HG02840 (cell line): ENCODE results near the gene CCDC40.
"Not testable (repeated sequence)": the region's sequence is repeated elsewhere in the genome, so short reads cannot be mapped to it uniquely, and the experiment has no call there.

ENCODE experiments used
- ATAC-seq: cut with Tn5 transposase; IDR thresholded peaks from one replicate; pipeline ENCODE4 v1.9.1; 2021; ENCODE audit warnings: mild to moderate bottlenecking, moderate library complexity, moderate number of reproducible peaks; ENCODE audit not compliant: unreplicated experiment, low FRiP score

The CCDC40 gene

DNA sequence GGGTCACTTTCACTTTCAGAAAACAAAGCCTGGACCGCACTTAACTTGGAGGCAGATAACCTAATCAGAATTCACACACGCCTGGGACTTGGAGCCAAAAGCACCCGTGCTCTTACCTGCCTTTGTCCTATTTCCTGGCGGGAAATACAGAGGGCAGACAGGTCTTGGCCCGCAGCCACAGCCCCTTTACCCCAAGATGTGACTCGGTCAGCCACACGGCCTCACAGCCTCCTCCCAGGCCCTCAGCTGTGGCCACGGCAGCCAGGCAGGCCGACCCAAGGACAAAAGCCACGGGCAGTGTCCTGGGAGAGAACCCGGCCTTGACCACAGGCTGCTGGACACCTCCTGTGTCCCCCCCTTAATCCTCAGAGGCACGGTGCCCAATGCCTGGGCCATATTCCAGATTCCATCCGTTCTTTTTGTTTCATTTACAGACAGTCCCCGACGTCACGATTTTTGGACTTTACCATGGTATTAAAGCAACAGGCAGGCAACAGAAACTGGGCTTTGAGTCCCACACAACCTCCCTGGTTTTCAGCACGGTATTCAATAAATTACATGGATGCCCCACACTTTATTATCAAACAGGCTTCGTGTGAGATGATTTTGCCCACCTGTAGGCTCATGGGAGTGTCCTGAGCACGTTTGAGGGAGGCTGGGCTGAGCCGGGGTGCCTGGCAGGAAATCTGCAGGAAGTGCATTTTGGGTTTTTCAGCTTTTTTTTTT, 34.8 kb downstream of the CCDC40 start:
- ATAC-seq = no peak

GRCh38 chr17:80072410-80072809, 36.0 kb downstream of the CCDC40 start:
- ATAC-seq = no peak

DNA sequence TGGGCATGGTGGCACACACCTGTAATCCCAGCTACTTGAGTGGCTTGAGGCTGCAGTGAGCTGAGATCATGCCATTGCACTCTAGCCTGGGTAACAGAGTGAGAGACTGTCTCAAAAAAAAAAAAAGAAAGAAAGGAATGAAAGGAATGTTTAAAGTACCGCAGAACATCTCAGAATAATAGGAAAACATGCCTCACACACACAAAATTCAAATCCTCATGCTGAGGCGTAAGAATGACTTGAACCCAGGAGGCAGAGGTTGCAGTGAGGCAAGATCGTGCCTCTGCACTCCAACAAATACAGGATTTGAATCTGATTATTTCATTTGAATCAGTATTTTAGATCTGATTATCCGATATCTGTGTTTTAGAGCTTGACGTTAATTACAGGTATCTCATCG, 43.6 kb downstream of the CCDC40 start:
- ATAC-seq = no peak

DNA sequence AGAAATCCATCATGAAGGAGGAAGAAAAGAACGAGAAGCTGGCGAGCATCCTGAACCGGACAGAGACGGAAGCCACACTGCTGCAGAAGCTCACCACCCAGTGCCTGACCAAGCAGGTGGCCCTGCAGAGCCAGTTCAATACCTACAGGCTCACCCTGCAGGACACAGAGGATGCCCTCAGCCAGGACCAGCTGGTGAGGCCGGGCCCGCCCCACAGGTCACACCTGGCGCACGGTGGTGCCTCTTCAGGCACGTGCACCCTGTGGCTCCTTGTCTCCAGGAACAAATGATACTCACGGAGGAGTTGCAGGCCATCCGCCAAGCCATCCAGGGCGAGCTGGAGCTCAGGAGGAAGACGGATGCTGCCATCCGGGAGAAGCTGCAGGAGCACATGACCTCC, 45.2 kb downstream of the CCDC40 start:
- ATAC-seq = no peak

DNA sequence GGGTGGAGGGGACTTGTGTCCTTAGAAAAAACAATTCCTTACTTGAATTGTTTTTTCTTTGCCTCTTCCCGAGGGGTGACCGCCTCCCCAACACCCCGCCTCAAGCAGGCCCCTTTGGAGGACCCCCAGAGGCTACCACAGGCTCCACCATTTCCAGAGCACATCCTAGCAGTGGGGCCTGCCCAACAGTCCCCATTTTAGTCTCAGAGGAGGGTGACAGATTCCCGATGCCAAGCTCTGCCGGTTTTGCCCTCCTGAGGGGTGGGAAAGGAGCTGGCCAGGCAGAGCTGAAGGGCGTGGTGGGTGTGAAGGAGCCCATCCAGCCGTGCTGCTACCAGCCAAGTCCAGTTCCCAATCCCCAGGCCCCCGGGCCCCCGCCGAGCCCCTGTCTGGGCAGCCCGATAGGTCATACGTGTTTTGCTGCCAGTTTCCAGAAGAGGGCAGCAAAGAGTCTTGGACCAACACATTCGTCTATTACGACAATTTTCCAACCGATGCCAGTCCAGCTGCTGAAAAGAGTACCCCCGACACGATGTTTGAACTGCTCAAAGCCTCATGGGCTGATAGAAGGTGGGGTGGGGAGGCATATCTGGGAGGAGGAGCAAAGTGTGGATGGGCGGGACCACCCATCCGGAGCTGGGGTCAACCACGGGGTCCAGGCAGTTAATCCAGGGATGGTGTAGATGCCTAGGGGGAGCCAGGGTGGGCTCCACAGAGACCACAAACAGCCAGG, 46.1 kb downstream of the CCDC40 start:
- no peak for ATAC-seq

- ATAC-seq = no peak
Measured at GRCh38 chr17:80083136-80083661, 46.8 kb downstream of the CCDC40 start.

DNA sequence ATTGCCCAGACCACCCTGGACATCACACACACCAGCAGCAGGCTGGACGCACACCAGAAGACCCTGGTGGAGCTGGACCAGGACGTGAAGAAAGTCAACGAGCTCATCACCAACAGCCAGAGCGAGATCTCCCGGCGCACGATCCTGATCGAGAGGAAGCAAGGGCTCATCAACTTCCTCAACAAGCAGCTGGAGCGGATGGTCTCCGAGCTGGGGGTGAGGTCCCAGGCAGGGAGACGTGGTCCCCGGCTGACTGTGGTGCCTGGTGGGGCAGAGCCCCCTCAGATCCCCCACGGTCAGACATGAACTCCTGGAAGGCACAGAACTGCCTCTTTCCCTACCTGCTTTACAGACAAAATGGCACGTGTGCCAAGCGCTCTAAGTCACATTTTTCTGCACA, 48.3 kb downstream of the CCDC40 start:
- ATAC-seq = no peak

- ATAC-seq = no peak
Measured at GRCh38 chr17:80086081-80086480, 49.6 kb downstream of the CCDC40 start.

DNA sequence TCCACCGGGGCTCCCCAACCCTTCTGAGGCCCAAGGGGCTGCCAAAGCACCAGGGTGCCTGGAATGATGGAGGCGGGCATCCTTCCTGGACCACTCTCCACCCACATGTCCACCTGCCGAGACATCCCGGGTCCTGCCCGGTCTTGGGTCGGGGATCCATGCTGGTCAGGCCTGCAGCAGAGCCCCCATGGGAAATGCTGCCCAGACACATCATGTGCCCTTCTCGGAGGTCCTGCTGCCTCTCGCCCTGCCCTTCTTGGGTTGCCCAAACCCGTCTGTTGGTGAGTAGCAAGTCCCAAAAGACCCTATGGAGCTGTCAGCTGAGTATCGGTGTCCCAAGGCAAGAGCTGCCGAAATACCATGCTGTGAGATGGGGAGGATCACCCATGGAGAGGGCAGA, 50.2 kb downstream of the CCDC40 start:
- no peak for ATAC-seq

DNA sequence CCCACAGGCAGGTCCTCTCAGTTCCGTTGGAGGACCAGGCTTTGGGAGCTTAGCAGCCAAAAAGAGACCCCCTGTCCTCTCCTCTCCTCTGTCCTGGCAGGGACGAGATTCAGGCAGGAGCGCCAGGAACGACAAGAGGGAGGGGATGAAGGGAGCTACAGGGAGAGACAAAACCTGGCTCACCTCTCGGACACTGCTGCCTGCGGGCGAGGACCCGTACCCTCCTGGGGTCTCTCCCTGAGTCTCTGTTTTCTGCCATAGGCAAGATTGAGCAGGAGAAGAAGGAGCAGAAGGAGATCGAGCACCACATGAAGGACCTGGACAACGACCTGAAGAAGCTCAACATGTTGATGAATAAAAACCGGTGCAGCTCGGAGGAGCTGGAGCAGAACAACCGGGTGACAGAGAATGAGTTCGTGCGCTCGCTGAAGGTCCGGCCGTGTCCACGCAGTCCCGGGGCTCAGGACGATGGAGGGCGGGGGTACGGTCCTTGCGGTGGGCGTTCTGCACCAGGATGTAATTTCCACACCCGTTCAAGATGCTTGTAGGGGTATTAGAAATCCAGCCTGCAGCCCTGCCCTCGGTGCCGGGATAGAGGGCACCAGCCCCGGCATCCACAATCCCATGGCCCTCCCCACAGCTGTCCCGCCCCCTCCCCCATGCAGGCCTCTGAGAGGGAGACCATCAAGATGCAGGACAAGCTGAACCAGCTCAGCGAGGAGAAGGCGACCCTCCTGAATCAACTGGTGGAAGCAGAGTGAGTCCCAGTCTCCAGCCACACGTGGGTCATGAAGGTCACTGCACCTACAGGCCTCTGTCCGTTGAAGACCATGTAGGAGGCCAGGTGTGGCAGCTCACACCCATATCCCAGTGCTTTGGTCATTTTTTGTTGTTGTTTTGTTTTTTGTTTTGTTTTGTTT, 51.2 kb downstream of the CCDC40 start:
- ATAC-seq = no peak

DNA sequence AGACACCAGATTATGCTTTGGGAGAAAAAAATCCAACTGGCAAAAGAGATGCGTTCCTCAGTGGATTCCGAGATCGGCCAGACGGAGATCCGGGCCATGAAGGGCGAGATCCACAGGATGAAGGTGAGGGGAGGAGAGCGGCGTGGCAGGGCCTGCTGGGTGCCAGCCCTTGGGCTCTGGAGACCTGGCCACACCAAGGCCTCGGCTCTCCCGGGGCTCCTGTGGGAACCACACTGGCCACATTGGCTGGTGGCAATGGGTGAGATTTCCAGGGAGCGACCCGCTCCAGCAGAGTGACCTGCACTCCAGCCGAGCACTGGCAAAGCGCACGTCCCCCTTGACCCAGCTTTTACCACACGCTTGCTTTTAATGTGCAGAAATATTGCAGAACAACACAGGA, 53.3 kb downstream of the CCDC40 start:
- no peak for ATAC-seq

- not testable (repeated sequence) for ATAC-seq
Measured at GRCh38 chr17:80090164-80090563, 53.7 kb downstream of the CCDC40 start.

DNA sequence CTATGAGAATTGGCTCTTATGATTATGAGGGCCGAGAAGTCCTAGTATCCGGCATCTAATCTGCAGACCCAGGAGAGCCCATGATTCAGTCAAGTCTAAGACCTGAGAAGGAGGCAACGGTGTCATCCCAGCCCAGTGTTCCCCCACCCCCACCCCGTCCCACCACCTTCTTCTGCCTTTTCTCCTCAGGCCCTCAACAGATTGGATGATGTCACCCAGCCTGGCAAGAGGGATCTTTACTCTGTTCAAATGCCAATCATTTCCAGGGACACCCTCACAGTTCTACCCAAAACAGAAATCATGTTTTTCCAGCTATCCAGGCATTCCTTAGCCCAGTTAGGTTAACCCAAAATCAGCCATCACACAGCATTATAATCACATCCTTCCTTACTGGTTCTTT, 54.9 kb downstream of the CCDC40 start:
- no peak for ATAC-seq

DNA sequence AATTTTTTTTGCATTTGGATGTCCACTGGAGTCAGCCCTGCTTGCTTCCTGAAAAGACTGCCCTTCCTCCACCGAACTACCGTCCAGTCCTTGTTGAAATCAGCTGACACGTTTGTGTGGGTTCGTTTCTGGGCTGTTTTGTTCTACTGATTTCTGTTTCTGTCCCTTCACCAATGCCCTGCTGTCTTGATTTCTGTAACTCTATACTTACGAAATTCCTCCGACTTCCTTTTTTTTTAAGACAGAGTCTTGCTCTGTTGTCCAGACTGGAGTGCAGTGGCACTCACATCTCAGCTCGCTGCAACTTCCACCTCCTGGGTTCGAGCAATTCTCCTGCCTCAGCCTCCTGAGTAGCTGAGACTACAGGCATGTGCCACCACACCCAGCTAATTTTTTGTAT, 56.5 kb downstream of the CCDC40 start:
- no peak for ATAC-seq

GRCh38 chr17:80095038-80095843, 58.8 kb downstream of the CCDC40 start:
- no peak for ATAC-seq

- no peak for ATAC-seq
Measured at GRCh38 chr17:80095844-80096475, 59.5 kb downstream of the CCDC40 start.

GRCh38 chr17:80096561-80097021, 60.1 kb downstream of the CCDC40 start:
- no peak for ATAC-seq

DNA sequence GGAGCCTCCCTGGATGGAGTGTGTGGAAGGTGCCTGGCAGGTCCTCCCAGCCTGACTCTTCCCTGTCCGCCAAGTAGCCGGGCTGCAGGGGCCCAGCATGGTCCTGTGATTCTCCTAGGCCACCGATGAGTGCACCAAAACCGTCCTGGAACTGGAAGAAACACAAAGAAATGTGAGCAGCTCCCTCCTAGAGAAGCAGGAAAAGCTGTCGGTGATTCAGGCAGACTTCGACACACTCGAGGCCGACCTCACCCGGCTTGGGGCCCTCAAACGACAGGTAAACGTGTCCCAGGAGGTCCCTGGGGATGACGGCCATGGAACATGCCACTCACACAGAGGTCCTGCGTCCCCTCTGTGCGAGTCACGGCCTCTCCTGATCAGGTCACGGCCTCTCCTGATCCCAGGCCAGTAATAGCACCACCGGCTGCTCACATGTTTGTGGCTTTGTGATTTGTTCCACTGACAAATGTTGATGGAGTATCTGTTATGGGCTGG, 60.7 kb downstream of the CCDC40 start:
- no peak for ATAC-seq
